Uterus (tissue), 2 donors: ENCODE data around the gene AGBL1.

Experiments
- CTCF ChIP-seq, 4 experiments: fragments of 200-600 bp in 2 of 4; fragments of 450-650 bp in 2 of 4; sonication (generic) in 2 of 4; IDR thresholded peaks; one replicate each; pipeline ENCODE4 v1.5.1; 2016 to 2019; ENCODE audit warnings: antibody characterized with exemption in 4 of 4, mild to moderate bottlenecking in 2 of 4, moderate library complexity in 1 of 4
- POLR2A ChIP-seq, 2 donors: fragments of 450-650 bp; IDR thresholded peaks; one replicate each; pipeline ENCODE4 v1.6.1; 2016; ENCODE audit warnings: antibody characterized with exemption in 2 of 2, mild to moderate bottlenecking in 1 of 2, moderate library complexity in 1 of 2

- TF ChIP-seq CTCF (IDR thresholded peaks at IDR 0.05) = no peak
- TF ChIP-seq POLR2A (IDR thresholded peaks at IDR 0.05) = no peak
These were observed 46.1 kb downstream of the AGBL1 start for GRCh38 chr15:86125775-86126174.
